ENCODE results near the gene CNDP1.
"Not testable (repeated sequence)": the region's sequence is repeated elsewhere in the genome, so short reads cannot be mapped to it uniquely, and the experiment has no call there.

CNDP1 gene

GRCh38 chr18:74534150-74534969 lies at the start of gene CNDP1:
Gene CNDP1 (plus strand): TSS chr18:74534500. CDS start chr18:74534668, 168 bp downstream.
- DNase-seq (ENCODE audit: low read depth, low spot score), result no peak

GRCh38 chr18:74486119-74486849 lies 48.0 kb upstream of the CNDP1 start:
- no peak for DNase-seq (ENCODE audit: low read depth, low spot score)

GRCh38 chr18:74488354-74488753 lies 45.9 kb upstream of the CNDP1 start:
- no peak for DNase-seq (ENCODE audit: low read depth, low spot score)

- DNase-seq (ENCODE audit: low read depth, low spot score), result no peak
Observed at GRCh38 chr18:74488864-74489263, 45.4 kb upstream of the CNDP1 start.

- DNase-seq (ENCODE audit: low read depth, low spot score), result no peak
Observed at GRCh38 chr18:74489676-74490075, 44.6 kb upstream of the CNDP1 start.

GRCh38 chr18:74492259-74492658 lies 42.0 kb upstream of the CNDP1 start:
- DNase-seq (ENCODE audit: low read depth, low spot score), result no peak

GRCh38 chr18:74493689-74494088 lies 40.6 kb upstream of the CNDP1 start:
- peak; percentile 49 for DNase-seq (ENCODE audit: low read depth, low spot score)

GRCh38 chr18:74494514-74494913 lies 39.8 kb upstream of the CNDP1 start:
- DNase-seq (ENCODE audit: low read depth, low spot score), result no peak

GRCh38 chr18:74495581-74496507 lies 38.5 kb upstream of the CNDP1 start, which contains the start of gene CNDP2:
Gene CNDP2 (plus strand): TSS chr18:74496363. CDS start chr18:74499974, 3,611 bp downstream.
- peak; percentile 100 for DNase-seq (ENCODE audit: low read depth, low spot score)

- peak; percentile 75 for DNase-seq (ENCODE audit: low read depth, low spot score)
Observed at GRCh38 chr18:74496508-74497323, 37.6 kb upstream of the CNDP1 start.

GRCh38 chr18:74497324-74497676 lies 37.0 kb upstream of the CNDP1 start:
- no peak for DNase-seq (ENCODE audit: low read depth, low spot score)

GRCh38 chr18:74497778-74498177 lies 36.5 kb upstream of the CNDP1 start:
- no peak for DNase-seq (ENCODE audit: low read depth, low spot score)

GRCh38 chr18:74498712-74499627 lies 35.3 kb upstream of the CNDP1 start:
- no peak for DNase-seq (ENCODE audit: low read depth, low spot score)

- DNase-seq (ENCODE audit: low read depth, low spot score), result peak; percentile 84
Observed at GRCh38 chr18:74499633-74500032, 34.7 kb upstream of the CNDP1 start.

- DNase-seq (ENCODE audit: low read depth, low spot score), result no peak
Observed at GRCh38 chr18:74500372-74500771, 33.9 kb upstream of the CNDP1 start.

GRCh38 chr18:74500774-74501173 lies 33.5 kb upstream of the CNDP1 start:
- not testable (repeated sequence) for DNase-seq (ENCODE audit: low read depth, low spot score)

GRCh38 chr18:74501386-74501785 lies 32.9 kb upstream of the CNDP1 start:
- DNase-seq (ENCODE audit: low read depth, low spot score), result peak; percentile 87

GRCh38 chr18:74503137-74503536 lies 31.2 kb upstream of the CNDP1 start:
- DNase-seq (ENCODE audit: low read depth, low spot score), result no peak

- no peak for DNase-seq (ENCODE audit: low read depth, low spot score)
Observed at GRCh38 chr18:74505776-74506175, 28.5 kb upstream of the CNDP1 start.

All from ELF-1 (cell line).